ENCODE measurements around the gene PLCD1.

The PLCD1 gene

DNA sequence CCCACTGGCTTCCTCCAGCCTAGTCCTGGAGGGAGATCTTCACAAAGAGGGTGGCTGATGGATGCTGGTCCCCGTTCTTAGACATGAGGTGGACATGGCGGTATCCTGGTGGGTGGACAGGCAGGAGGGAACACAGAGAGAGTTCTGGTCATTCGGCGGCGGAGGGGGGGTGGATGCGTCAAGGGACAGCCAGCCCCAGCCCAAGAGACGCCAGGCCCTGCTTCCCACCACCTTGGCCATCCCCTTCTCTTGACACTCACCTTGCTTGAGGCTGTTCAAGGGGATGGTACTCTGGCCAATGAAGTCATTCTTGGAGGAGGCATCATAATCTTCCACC lies 21.7 kb downstream of the PLCD1 start:
- Histone ChIP-seq H3K9ac (ENCODE audit: low read length) (no peak overlapping the region), H3K4me2 (ENCODE audit: low read depth, low read length) (no peak overlapping the region), H3K9me2 (replicated peaks; ENCODE audit: insufficient read depth, low read length) (no peaks in the 10 kb centered on the region)

DNA sequence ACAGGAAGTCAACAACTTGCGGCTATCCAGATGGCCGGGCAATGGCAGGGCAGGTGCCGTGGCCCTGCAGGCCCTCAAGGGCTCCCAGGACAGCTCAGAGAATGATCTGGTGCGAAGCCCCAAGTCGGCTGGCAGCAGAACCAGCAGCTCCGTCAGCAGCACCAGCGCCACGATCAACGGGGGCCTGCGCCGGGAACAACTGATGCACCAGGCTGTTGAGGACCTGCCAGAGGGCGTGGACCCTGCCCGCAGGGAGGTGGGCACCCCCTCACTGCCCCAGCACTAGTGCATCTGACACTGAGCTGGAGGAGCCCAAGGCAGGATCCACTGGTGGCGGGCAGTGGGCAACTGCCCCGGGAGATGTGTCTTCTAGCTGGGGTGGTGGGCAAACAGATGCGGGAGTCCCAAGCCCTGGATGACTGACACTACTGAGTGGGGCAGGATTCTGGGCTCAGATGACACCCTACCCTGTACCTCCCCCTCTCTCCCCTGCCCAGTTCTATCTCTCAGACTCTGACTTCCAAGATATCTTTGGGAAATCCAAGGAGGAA lies 22.9 kb downstream of the PLCD1 start:
- Histone ChIP-seq H3K9me3 (replicated peaks; ENCODE audit: insufficient read depth, low read length) (no peaks in the 10 kb centered on the region), H2AFZ (ENCODE audit: low read length) (no peak overlapping the region), H3K79me2 (ENCODE audit: low read length) (no peaks in the 10 kb centered on the region), H3K27me3 (replicated peaks; ENCODE audit: insufficient read depth, low read length) (no peaks in the 10 kb centered on the region), H3K4me1 (ENCODE audit: low read length) (no peaks in the 10 kb centered on the region), H3K9me2 (replicated peaks; ENCODE audit: insufficient read depth, low read length) (no peaks in the 10 kb centered on the region), H4K20me1 (ENCODE audit: insufficient read depth, low read length) (no peaks in the 10 kb centered on the region), H3K36me3 (replicated peaks; ENCODE audit: insufficient read depth, low read length) (no peaks in the 10 kb centered on the region), H3K9ac (ENCODE audit: low read length) (no peak overlapping the region), H3F3A (ENCODE audit: insufficient read depth, low read length) (no peaks in the 10 kb centered on the region), H3K27ac (ENCODE audit: low read length) (no peak overlapping the region), H3K4me2 (ENCODE audit: low read depth, low read length) (no peak overlapping the region), H3K4me3 (ENCODE audit: low read length) (no peak overlapping the region)
- DNase-seq, result no peak
- TF ChIP-seq, protein P1, sequence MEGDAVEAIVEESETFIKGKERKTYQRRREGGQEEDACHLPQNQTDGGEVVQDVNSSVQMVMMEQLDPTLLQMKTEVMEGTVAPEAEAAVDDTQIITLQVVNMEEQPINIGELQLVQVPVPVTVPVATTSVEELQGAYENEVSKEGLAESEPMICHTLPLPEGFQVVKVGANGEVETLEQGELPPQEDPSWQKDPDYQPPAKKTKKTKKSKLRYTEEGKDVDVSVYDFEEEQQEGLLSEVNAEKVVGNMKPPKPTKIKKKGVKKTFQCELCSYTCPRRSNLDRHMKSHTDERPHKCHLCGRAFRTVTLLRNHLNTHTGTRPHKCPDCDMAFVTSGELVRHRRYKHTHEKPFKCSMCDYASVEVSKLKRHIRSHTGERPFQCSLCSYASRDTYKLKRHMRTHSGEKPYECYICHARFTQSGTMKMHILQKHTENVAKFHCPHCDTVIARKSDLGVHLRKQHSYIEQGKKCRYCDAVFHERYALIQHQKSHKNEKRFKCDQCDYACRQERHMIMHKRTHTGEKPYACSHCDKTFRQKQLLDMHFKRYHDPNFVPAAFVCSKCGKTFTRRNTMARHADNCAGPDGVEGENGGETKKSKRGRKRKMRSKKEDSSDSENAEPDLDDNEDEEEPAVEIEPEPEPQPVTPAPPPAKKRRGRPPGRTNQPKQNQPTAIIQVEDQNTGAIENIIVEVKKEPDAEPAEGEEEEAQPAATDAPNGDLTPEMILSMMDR (IDR thresholded peaks at IDR 0.05; ENCODE audit: low read length), result no peak
- TF ChIP-seq EZH2phosphoT487 (IDR thresholded peaks at IDR 0.05; ENCODE audit: low read length) (no peak), EZH2 (optimal IDR thresholded peaks at IDR 0.05; ENCODE audit: low read depth, low read length) (no peak)

More for the DNA sequence above, 21.7 kb downstream of the PLCD1 start:
- H3K4me1 ChIP-seq (ENCODE audit: low read length), result no peaks in the 10 kb centered on the region
- no peaks in the 10 kb centered on the region for H3K36me3 ChIP-seq (replicated peaks; ENCODE audit: insufficient read depth, low read length)
- DNase-seq, result no peak
- TF ChIP-seq EZH2phosphoT487 (IDR thresholded peaks at IDR 0.05; ENCODE audit: low read length) (no peak), EZH2 (optimal IDR thresholded peaks at IDR 0.05; ENCODE audit: low read depth, low read length) (no peak)
- TF ChIP-seq, protein P1 (IDR thresholded peaks at IDR 0.05; ENCODE audit: low read length), result no peak
- no peaks in the 10 kb centered on the region for H3F3A ChIP-seq (ENCODE audit: insufficient read depth, low read length)
- no peaks in the 10 kb centered on the region for H4K20me1 ChIP-seq (ENCODE audit: insufficient read depth, low read length)
- H3K27ac ChIP-seq (ENCODE audit: low read length), result no peak overlapping the region
- H3K4me3 ChIP-seq (ENCODE audit: low read length), result no peak overlapping the region
- no peak overlapping the region for H2AFZ ChIP-seq (ENCODE audit: low read length)
- H3K9me3 ChIP-seq (replicated peaks; ENCODE audit: insufficient read depth, low read length), result no peaks in the 10 kb centered on the region
- H3K27me3 ChIP-seq (replicated peaks; ENCODE audit: insufficient read depth, low read length), result no peaks in the 10 kb centered on the region
- no peaks in the 10 kb centered on the region for H3K79me2 ChIP-seq (ENCODE audit: low read length)

DNA sequence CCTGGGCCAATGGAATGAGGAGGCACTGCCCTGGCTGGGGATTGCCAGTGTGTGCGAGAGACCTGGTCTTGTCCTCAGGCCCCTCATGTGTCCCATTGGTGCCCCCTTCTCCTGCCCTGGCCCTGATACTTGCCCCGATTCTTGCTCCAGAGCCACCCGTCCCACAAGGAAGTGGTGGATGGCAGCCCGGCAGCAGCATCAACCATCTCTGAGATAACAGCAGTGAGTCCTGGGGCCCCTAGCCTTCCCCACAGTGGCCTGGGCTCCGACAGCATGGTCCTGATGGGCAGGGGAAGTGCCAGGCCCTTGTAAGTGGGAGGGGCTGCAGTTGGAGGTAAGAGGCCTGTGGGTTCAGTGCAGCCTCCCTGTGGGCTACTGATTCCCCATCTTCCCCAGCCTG lies 23.4 kb downstream of the PLCD1 start:
- H3K4me3 ChIP-seq (ENCODE audit: low read length), result no peak overlapping the region
- no peaks in the 10 kb centered on the region for H3K4me1 ChIP-seq (ENCODE audit: low read length)
- no peaks in the 10 kb centered on the region for H3F3A ChIP-seq (ENCODE audit: insufficient read depth, low read length)
- no peak overlapping the region for H3K9ac ChIP-seq (ENCODE audit: low read length)
- TF ChIP-seq EZH2phosphoT487 (IDR thresholded peaks at IDR 0.05; ENCODE audit: low read length) (no peak), EZH2 (optimal IDR thresholded peaks at IDR 0.05; ENCODE audit: low read depth, low read length) (no peak)
- TF ChIP-seq, protein P1 (IDR thresholded peaks at IDR 0.05; ENCODE audit: low read length), result no peak
- H3K79me2 ChIP-seq (ENCODE audit: low read length), result no peaks in the 10 kb centered on the region
- H3K4me2 ChIP-seq (ENCODE audit: low read depth, low read length), result no peak overlapping the region
- H3K9me3 ChIP-seq (replicated peaks; ENCODE audit: insufficient read depth, low read length), result no peaks in the 10 kb centered on the region
- no peaks in the 10 kb centered on the region for H3K9me2 ChIP-seq (replicated peaks; ENCODE audit: insufficient read depth, low read length)
- H3K36me3 ChIP-seq (replicated peaks; ENCODE audit: insufficient read depth, low read length), result no peaks in the 10 kb centered on the region
- H3K27me3 ChIP-seq (replicated peaks; ENCODE audit: insufficient read depth, low read length), result no peaks in the 10 kb centered on the region
- H2AFZ ChIP-seq (ENCODE audit: low read length), result no peak overlapping the region
- H4K20me1 ChIP-seq (ENCODE audit: insufficient read depth, low read length), result no peaks in the 10 kb centered on the region
- H3K27ac ChIP-seq (ENCODE audit: low read length), result no peak overlapping the region
- DNase-seq, result no peak

Data from MM.1S (cell line).